Karpas-422 (cell line): Measurements from ENCODE around the gene KIF27. TPM values are rescaled to one million over a fixed set of nuclear protein-coding genes. Genes with fewer than 3 reads are reported as not detected.
"Not testable (repeated sequence)": the region's sequence is repeated elsewhere in the genome, so short reads cannot be mapped to it uniquely, and the experiment has no call there.

Experiments
- DNase-seq: peaks from one replicate; pipeline ENCODE4 v3.0.0-alpha.2; 2015
- H2AFZ ChIP-seq: fragments of 200-600 bp; sonication (generic); 2 replicates; pipeline ENCODE4 v1.6.1; 2014; ENCODE audit warnings: antibody characterized with exemption, low read length, mixed read lengths
- H3K27ac ChIP-seq: fragments of 200-600 bp; sonication (generic); 2 replicates; pipeline ENCODE4 v1.5.1; 2014; ENCODE audit warnings: mild to moderate bottlenecking, low read length, moderate library complexity
- H3K27me3 ChIP-seq: fragments of 200-600 bp; sonication (generic); 2 replicates; pipeline ENCODE4 v1.6.1; 2014; ENCODE audit warnings: low read length, mixed read lengths
- H3K36me3 ChIP-seq: fragments of 200-600 bp; sonication (generic); 2 replicates; pipeline ENCODE4 v1.6.1; 2014; ENCODE audit warnings: low read length, mixed read lengths; ENCODE audit not compliant: insufficient read depth
- H3K4me1 ChIP-seq: fragments of 200-600 bp; sonication (generic); 2 replicates; pipeline ENCODE4 v1.6.1; 2014; ENCODE audit warnings: mild to moderate bottlenecking, low read length, mixed read lengths
- H3K4me2 ChIP-seq: fragments of 200-600 bp; sonication (generic); 2 replicates; pipeline ENCODE4 v1.6.1; 2014; ENCODE audit warnings: low read length, low read depth, mild to moderate bottlenecking; ENCODE audit not compliant: poor library complexity, severe bottlenecking
- H3K4me3 ChIP-seq: fragments of 200-600 bp; sonication (generic); 2 replicates; pipeline ENCODE4 v1.5.1; 2014; ENCODE audit warnings: mild to moderate bottlenecking, antibody characterized with exemption, low read length, mixed read lengths
- H3K79me2 ChIP-seq: fragments of 200-600 bp; sonication (generic); 2 replicates; pipeline ENCODE4 v1.6.1; 2014; ENCODE audit warnings: mild to moderate bottlenecking, low read length, mixed read lengths
- H3K9ac ChIP-seq: fragments of 200-600 bp; sonication (generic); 2 replicates; pipeline ENCODE4 v1.6.0; 2014; ENCODE audit warnings: low read length
- H3K9me2 ChIP-seq: fragments of 200-600 bp; sonication (generic), shearing (Covaris generic); replicated peaks from 2 replicates; pipeline ENCODE4 v1.6.0; 2014; ENCODE audit warnings: mild to moderate bottlenecking, low read length, moderate library complexity; ENCODE audit not compliant: insufficient read depth
- H3K9me3 ChIP-seq: fragments of 300-700, 200-600 bp; sonication (generic); 2 replicates; pipeline ENCODE4 v1.6.1; 2014; ENCODE audit warnings: low read length, mixed read lengths
- H4K20me1 ChIP-seq: fragments of 200-600 bp; sonication (generic); 2 replicates; pipeline ENCODE4 v1.6.1; 2014; ENCODE audit warnings: mild to moderate bottlenecking, antibody characterized with exemption, low read length, low read depth; ENCODE audit not compliant: insufficient read depth
- total RNA-seq: library from RNA; depleted of rRNA; stranded (reverse); fragments of >200 nt; shearing (Covaris generic); gene quantifications from 2 replicates; pipeline ENCODE4 v1.2.3, GENCODE V29; 2014; ENCODE audit warnings: low replicate concordance

KIF27 gene
- total RNA-seq, 1 experiment from 2014 or later = 7.6 TPM

DNA sequence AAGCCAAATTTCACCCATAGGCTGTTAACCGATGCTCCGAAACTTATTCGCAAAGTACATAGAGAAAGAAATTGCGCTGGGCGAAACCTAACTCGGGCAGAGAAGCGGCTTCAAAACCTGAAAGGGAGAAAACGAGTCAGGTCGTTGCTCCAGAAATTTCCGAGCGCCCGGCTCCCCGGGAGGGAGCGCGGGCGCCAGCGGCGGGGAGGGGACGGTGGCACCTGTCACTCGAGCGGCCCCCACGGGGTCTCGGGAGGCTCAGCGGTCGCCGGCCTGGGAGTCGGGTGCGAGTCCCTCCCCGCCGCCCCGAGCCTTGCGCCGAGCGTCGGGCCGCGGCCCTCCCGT, 104.2 kb downstream of the KIF27 start:
- not testable (repeated sequence) for H2AFZ ChIP-seq, H3K9me3 ChIP-seq, DNase-seq, H4K20me1 ChIP-seq, H3K27ac ChIP-seq, H3K27me3 ChIP-seq, H3K79me2 ChIP-seq, H3K9me2 ChIP-seq, H3K4me1 ChIP-seq, H3K36me3 ChIP-seq
- peak overlapping the region; percentile 90 for H3K4me2 ChIP-seq
- H3K4me3 ChIP-seq = peak overlapping the region; percentile 75
- H3K9ac ChIP-seq = peak overlapping the region; percentile 75

DNA sequence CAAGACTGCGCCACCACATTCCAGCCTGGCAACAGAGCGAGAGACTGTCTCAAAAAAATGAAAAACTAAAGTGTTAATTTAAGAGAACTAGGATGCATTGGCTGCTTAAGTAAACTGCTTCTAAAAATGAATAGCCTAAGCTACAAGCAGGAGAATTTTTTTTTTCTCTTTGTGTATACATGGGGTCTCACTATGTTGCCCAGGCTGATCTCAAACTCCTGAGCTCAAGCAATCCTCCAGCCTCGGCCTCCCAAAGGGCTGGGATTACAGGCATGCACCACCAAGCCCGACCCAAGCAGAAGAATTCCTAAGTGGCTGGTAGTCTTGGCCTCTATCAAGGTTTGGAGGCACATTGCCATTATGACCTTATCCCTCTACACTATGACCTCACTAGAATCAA, 106.1 kb downstream of the KIF27 start:
- not testable (repeated sequence) for H3K4me3 ChIP-seq, H3K4me1 ChIP-seq, H3K4me2 ChIP-seq, H2AFZ ChIP-seq, DNase-seq, H3K79me2 ChIP-seq, H3K9me3 ChIP-seq, H3K36me3 ChIP-seq, H3K27me3 ChIP-seq, H3K9me2 ChIP-seq, H4K20me1 ChIP-seq, H3K27ac ChIP-seq, H3K9ac ChIP-seq

DNA sequence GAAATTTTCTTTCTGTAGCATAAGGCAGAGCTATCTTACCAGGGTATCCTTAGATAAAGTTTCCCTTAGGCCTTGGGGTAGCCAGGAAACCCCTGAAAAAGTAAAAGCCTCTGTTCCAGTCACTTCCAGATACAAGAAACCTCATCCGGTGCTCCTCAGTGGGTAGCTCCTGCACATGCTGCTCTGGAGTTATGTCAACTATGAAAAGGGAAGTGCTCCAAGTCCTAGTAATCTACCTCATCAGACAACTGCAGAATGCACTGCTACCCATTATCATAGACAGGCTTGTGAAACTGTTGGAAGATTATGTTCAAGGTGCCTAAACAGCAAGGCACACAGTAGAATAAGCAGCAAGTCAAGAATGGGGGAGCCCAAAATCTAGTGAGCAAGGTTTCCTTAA, 112.0 kb downstream of the KIF27 start:
- not testable (repeated sequence) for H3K9me2 ChIP-seq, H3K4me2 ChIP-seq, H2AFZ ChIP-seq, H3K79me2 ChIP-seq, H3K9me3 ChIP-seq, H3K27me3 ChIP-seq, H3K9ac ChIP-seq, H3K4me1 ChIP-seq, H3K4me3 ChIP-seq, H3K27ac ChIP-seq, H3K36me3 ChIP-seq, H4K20me1 ChIP-seq
- DNase-seq = peak; percentile 46

DNA sequence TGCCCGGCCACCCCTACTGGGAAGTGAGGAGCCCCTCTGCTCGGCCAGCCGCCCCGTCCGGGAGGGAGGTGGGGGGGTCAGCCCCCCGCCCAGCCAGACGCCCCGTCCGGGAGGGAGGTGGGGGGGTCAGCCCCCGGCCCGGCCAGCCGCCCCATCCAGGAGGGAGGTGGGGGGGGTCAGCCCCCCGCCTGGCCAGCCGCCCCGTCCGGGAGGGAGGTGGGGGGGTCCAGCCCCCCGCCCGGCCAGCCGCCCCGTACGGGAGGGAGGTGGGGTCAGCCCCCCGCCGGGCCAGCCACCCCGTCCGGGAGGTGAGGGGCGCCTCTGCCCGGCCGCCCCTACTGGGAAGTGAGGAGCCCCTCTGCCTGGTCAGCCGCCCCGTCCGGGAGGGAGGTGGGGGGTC, 116.8 kb downstream of the KIF27 start:
- DNase-seq, H2AFZ ChIP-seq, H3K79me2 ChIP-seq, H3K27ac ChIP-seq, H3K27me3 ChIP-seq, H4K20me1 ChIP-seq, H3K4me1 ChIP-seq, H3K9ac ChIP-seq, H3K4me2 ChIP-seq, H3K9me2 ChIP-seq, H3K36me3 ChIP-seq, H3K4me3 ChIP-seq, H3K9me3 ChIP-seq: not testable (repeated sequence)

DNA sequence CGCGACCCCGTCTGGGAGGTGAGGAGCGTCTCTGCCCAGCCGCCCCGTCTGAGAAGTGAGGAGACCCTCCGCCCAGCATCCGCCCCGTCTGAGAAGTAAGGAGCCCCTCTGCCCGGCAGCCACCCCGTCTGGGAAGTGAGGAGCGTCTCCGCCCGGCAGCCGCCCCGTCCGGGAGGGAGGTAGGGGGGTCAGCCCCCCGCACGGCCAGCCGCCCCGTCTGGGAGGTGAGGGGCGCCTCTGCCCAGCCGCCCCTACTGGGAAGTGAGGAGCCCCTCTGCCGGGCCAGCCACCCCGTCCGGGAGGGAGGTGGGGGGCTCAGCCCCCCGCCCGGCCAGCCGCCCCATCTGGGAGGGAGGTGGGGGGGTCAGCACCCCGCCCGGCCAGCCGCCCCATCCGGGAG, 117.3 kb downstream of the KIF27 start:
- not testable (repeated sequence) for H2AFZ ChIP-seq, H3K4me2 ChIP-seq, H3K9ac ChIP-seq, H3K4me1 ChIP-seq, DNase-seq, H3K9me2 ChIP-seq, H3K4me3 ChIP-seq, H3K79me2 ChIP-seq, H3K27me3 ChIP-seq, H3K36me3 ChIP-seq, H4K20me1 ChIP-seq, H3K27ac ChIP-seq, H3K9me3 ChIP-seq

DNA sequence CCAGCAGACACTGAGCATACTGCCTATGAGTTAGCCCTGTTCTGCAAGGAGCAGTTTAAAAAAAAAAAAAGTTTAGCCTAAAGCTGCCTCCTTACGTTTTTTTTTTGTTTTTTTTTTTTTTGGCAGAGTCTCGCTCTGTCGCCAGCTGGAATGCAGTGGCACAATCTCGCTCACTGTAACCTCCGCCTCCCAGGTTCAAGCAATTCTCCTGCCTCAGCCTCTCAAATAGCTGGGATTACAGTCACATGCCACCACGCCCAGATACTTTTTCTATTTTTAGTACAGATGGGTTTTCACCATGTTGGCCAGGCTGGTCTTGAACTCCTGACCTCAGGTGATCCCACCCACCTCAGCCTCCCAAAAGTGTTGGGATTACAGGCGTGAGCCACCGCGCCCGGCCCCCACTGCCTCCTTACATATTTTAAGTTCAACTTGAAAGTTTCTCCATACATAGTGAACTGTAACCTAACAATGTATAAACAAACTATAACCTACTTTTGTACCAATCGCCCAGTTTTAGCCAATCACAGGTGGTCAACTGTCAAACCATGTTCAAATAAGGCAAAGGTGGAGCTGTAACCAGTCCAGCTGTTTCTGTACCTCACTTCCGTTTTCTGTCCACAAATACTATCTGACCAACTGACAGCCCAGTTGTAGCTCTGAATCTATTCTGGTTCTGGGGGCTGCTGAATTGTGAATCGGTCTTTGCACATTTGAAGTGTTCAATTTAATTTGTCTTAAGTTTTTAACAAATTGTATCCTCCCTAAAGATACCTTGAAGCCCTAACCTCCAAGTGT, 120.8 kb downstream of the KIF27 start:
- Histone ChIP-seq H2AFZ (no peak overlapping the region), H3K79me2 (no peaks in the 10 kb centered on the region), H3K4me3 (no peak overlapping the region), H3K9me3 (no peaks in the 10 kb centered on the region), H3K27ac (no peak overlapping the region), H3K9ac (no peak overlapping the region), H3K27me3 (no peaks in the 10 kb centered on the region), H4K20me1 (no peaks in the 10 kb centered on the region), H3K4me2 (no peak overlapping the region), H3K9me2 (no peaks in the 10 kb centered on the region), H3K36me3 (no peaks in the 10 kb centered on the region), H3K4me1 (no peaks in the 10 kb centered on the region)
- no peak for DNase-seq

DNA sequence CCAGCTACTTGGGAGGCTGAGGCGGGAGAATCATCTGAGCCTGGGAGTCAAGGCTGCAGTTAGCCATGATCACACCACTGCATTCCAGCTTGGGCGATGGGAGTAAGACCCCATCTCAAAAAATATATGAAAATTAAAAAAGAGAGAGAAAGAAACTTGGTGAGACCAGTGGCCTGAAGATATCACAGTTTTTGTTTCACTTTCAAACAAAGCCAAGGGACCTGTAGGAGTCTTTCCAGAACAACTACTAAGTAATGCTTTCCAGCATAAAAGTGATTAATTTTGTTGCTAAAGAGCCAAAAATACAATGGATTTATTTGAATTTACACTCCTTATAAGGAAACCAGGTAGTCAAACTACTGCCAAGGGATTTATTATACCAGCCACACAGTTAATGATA, 127.2 kb downstream of the KIF27 start:
- no peak for DNase-seq
- Histone ChIP-seq H3K27me3 (no peaks in the 10 kb centered on the region), H3K4me3 (no peak overlapping the region), H3K4me1 (no peaks in the 10 kb centered on the region), H2AFZ (no peak overlapping the region), H3K27ac (no peak overlapping the region), H3K36me3 (no peaks in the 10 kb centered on the region), H4K20me1 (no peaks in the 10 kb centered on the region), H3K9me2 (0 out of 2 replicates have a peak, but pooled peaks cover 2% of the 10 kb centered on the region), H3K9me3 (no peaks in the 10 kb centered on the region), H3K4me2 (no peak overlapping the region), H3K9ac (no peak overlapping the region), H3K79me2 (no peaks in the 10 kb centered on the region)

DNA sequence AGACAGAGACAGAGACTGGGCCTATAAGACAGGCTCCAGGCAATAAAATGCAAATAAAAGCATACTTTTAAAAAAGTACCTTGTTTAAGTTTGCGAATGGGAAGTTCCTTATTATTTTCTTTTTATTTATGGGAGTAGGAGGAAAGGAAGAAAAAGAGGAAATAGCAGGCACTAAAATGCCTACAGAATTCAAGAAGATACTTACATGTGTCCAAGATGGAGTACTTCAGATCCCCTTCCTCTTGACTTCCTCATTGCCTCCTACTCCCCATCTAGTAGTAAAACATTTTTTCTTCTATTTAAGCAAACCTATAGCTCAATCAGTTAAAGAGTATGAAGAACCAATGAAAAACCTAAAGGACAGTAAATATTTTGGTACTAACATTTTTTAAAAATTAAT, 128.5 kb downstream of the KIF27 start:
- Histone ChIP-seq H3K4me1 (no peaks in the 10 kb centered on the region), H4K20me1 (no peaks in the 10 kb centered on the region), H3K4me3 (no peak overlapping the region), H3K9me2 (0 out of 2 replicates have a peak, but pooled peaks cover 2% of the 10 kb centered on the region), H3K4me2 (no peak overlapping the region), H3K36me3 (no peaks in the 10 kb centered on the region), H3K27ac (no peak overlapping the region), H3K27me3 (no peaks in the 10 kb centered on the region), H3K79me2 (no peaks in the 10 kb centered on the region), H3K9ac (no peak overlapping the region), H2AFZ (peak overlapping the region; percentile 48; the same call in 1 of the 2 replicates), H3K9me3 (no peaks in the 10 kb centered on the region)
- no peak for DNase-seq
